Non-pigmented ciliary epithelial cell (primary cell): ENCODE data around the gene COL5A1.
A peak's percentile ranks its signal among the peaks of the same experiment; 100 is the strongest.
"Not testable (repeated sequence)": the region's sequence is repeated elsewhere in the genome, so short reads cannot be mapped to it uniquely, and the experiment has no call there.

Experiments
- DNase-seq: peaks from one replicate; pipeline ENCODE4 v3.0.0-alpha.2; 2010; ENCODE audit warnings: low read depth

COL5A1 gene

DNA sequence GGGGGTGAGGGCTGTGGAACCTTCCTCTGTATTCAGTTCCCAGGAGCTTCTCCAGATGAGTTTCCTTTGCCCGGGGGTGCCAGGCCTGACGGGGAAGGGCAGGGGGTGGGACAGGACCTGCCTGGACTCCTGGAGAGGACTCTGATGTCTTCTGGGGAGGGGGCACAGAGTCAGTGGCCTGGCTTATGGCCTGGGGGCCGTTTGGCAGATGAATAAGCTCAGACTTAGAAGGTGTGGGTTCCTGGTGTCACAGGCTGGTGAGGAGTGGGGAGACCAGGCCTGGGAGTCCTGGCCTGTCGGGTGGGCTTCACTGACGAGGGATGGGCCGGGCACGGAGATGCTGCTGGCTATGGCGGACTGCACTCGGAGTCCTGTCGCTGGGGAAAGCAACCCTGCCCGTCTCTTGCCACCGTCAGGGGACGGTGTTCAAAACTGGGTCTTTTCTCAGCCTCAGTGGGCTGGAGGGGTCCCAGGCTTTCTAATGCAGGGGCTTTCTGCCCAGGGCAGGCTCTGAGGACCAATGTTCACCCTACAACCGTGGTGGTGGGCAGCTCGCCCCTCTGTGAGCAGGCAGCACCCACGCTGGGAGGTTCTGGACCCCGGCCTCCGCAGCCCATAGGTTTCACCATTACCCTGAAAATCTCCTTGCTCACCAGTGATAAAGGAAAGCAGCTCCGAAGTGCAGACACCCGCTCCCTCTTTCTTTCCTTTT is 16.2 kb downstream of the COL5A1 start:
- DNase-seq: no peak

- DNase-seq: no peak
Observed at GRCh38 chr9:134658378-134658955, 16.9 kb downstream of the COL5A1 start.

- no peak for DNase-seq
Observed at GRCh38 chr9:134659688-134660131, 18.1 kb downstream of the COL5A1 start.

DNA sequence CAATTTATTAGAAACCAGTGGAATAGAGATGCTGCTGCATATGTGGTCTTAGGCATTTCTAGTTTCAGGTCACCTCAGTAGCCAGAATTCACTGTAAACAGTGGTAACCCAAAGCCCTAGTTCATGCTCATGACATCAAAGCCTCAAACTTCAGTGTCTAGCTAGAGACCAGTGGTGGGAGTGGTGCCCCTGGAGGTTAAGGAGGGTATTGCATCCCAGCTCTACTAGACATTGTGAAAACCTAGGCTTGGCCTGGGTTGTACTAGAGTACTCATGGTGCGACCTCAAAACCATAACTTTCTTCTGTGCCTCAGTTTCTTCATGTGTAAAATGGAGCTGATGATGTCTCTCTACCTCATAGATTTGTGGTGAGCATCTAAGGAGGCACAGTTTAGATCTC is 18.8 kb downstream of the COL5A1 start:
- DNase-seq: no peak

GRCh38 chr9:134661299-134661698 is 19.7 kb downstream of the COL5A1 start:
- DNase-seq: no peak

GRCh38 chr9:134661791-134662142 is 20.2 kb downstream of the COL5A1 start:
- no peak for DNase-seq

DNA sequence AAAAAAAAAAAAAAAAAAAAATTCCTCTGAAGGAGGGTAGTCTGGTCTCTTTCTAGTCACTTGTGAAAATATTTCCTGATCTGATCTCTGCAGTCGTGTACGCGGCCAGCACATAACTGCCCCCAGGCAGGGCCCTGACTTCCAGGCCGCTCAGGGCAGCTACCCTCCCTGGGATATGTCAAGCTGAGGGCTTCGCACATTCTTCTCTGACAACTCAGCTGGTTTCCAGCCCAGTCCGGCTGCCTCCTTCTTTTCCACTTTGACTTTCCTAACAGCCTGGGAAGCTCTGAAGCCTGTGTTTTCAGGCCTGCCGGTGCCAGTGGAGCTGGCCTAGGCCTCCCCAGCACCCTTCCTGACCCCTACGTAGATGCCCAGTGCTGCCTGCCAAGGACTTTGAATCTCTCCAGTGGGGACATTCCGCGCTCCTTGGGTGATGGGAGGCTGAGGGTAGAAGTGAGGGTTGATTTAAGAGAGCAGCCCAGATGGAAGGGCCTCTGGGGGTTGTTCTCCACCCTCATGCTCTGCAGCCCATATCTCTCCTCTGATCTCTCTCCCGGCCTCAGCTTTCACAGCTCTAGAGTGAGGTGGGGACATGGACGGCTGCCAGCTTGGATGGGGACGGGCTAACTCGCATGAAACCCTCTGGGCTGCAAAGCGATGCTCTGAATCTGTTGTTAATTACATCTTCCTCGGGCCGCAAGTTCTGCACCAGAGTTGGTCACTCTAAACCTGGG is 20.7 kb downstream of the COL5A1 start:
- no peak for DNase-seq

DNA sequence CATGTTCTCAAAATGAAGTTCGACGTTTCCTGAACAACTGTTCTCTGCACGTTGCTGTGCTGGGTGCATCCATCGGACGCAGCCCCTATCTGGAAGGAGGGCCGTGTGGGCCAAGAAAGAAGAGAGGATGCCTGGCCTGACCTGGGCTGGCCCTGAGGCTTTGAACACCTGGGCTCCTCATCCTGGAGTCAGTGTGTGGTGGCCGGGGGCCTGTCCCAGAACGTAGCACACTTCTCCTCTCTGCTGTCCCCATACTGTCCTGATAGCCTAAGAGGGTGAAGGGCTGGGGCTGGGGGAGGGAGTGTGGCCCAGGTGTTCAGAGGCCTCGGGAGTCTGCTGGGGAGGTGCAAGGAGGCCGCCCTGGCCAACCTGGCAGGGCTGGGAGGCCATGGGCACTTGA is 21.5 kb downstream of the COL5A1 start:
- DNase-seq: no peak

GRCh38 chr9:134663753-134664415 is 22.3 kb downstream of the COL5A1 start:
- DNase-seq: no peak

DNA sequence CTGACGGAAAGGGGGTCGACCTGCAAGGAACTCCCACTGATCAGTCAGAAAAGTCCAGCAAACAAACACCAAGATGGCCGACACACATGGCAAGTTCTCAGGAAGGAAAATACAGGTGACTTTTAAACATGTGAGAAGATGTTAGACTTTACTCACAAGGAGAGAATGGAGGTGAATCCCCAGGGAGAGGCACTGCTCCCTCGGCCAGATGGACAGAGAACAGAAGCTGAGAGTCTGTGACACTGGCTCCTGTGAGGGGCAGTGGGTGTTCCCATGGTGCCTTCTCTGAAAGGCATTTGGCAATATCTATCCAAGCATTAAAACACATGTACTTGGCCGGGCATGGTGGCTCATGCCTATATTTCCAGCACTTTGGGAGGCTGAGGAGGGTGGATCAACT is 22.8 kb downstream of the COL5A1 start:
- DNase-seq: no peak

GRCh38 chr9:134666208-134666607 is 24.6 kb downstream of the COL5A1 start:
- DNase-seq: no peak

GRCh38 chr9:134666831-134667230 is 25.2 kb downstream of the COL5A1 start:
- no peak for DNase-seq

- DNase-seq: not testable (repeated sequence)
Observed at GRCh38 chr9:134668977-134669376, 27.4 kb downstream of the COL5A1 start.

- DNase-seq: no peak
Observed at GRCh38 chr9:134669399-134669955, 27.9 kb downstream of the COL5A1 start.

GRCh38 chr9:134670042-134670525 is 28.5 kb downstream of the COL5A1 start:
- peak; percentile 84 for DNase-seq

- DNase-seq: no peak
Observed at GRCh38 chr9:134670851-134671281, 29.3 kb downstream of the COL5A1 start.

DNA sequence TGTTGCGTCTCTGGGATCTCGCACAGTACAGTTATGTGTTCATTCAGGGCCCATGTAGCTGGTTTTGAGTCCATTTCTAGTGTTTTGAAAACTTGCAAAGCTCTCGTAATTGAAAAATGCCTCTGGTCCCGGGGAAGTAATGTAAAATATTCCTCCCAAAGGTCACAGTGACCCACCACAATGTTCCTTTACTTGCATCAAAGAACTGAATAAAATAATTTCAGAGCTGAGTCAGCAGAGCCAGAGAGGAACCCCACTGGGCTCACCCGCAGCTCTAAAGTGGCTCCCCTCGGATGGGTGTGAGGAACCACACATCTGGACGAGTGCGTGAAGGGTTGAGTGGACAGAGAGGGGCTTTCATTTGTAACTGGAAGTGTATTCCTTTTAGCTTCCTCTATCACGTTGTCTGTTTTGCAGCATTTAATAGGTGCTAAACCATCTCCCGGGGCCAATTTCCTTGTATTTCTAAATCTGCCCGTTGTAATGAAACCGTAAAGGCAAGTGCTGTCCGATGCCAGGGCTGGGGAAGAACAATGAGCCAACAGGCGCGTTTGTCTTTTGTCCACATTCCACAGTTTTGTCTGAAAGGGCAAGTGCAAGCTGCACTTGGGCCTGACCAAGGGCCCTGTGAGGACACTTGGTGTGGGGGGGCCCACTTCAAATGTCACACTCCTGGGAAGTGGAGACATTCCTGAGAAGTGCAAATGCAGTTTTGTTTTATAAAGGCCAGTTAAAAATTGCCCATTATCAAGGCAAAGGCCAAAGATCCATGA is 29.9 kb downstream of the COL5A1 start:
- no peak for DNase-seq

GRCh38 chr9:134676361-134676760 is 34.8 kb downstream of the COL5A1 start:
- no peak for DNase-seq

DNA sequence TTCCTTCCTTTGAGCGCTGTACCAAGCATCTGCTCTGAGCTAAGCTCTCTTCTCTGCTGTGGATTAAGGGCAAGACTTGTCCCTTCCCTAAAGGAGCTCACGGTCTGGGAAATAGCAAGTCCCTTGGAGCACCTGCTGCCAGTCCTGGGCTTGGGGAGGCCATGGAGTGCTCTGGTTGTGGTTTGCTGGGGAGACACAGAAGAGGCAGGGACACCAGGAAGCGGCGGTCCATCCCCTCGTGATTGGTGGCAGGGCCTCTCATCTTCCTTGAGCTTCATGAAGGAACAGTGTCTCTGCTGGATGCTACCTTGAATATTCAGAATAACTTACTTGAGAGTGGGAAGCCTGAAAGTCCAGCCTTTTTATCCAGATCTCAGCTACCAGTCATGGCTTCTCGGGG is 35.3 kb downstream of the COL5A1 start:
- DNase-seq: no peak

DNA sequence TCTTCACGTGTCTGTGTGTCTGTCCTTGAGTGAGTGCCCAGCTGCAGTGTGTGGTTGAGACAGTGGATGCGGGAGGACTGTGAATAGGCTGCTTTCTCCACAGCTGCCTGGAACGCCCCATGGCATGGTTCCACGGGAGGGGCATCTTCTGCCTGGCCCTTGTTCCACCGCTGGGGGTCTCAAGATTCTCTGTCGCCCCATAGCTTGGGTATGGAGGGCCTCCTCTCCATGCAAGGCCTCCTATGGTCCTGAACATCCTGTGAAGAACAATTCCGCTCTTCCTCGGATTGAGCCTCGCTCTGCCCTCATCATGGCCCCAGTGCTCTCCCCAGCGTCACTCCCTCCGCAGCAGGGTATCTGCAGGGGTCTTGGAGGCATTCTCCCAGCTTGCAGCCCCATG is 36.1 kb downstream of the COL5A1 start:
- no peak for DNase-seq

- DNase-seq: no peak
Observed at GRCh38 chr9:134678206-134678605, 36.6 kb downstream of the COL5A1 start.
